Type B pancreatic cell (in vitro differentiated cells): Measurements from ENCODE around the gene SLC25A4. TPM values are rescaled to one million over a fixed set of nuclear protein-coding genes. Genes with fewer than 3 reads are reported as not detected.

Source experiments
- DNase-seq: peaks from one replicate; pipeline ENCODE4 v3.0.0; 2021; ENCODE audit warnings: mixed read lengths; ENCODE audit not compliant: unreplicated experiment; ENCODE audit errors: extremely low spot score
- H3K27ac Mint-ChIP-seq: 2 replicates; pipeline ENCODE4 v1.8.0; 2021; ENCODE audit warnings: mild to moderate bottlenecking, mixed read lengths
- H3K27me3 Mint-ChIP-seq: 2 replicates; pipeline ENCODE4 v1.8.0; 2021; ENCODE audit warnings: mixed read lengths
- H3K36me3 Mint-ChIP-seq: 2 replicates; pipeline ENCODE4 v1.8.0; 2021; ENCODE audit warnings: mixed read lengths
- H3K4me1 Mint-ChIP-seq: one replicate; pipeline ENCODE4 v1.8.0; 2021; ENCODE audit warnings: mixed read lengths; ENCODE audit not compliant: unreplicated experiment
- H3K4me3 Mint-ChIP-seq: 2 replicates; pipeline ENCODE4 v1.8.0; 2021; ENCODE audit warnings: mild to moderate bottlenecking, mixed read lengths
- H3K9me3 Mint-ChIP-seq: 2 replicates; pipeline ENCODE4 v1.8.0; 2021; ENCODE audit warnings: mixed read lengths
- CTCF ChIP-seq: fragments of 200-600 bp; sonication (generic); conservative IDR thresholded peaks from 2 replicates; pipeline ENCODE4 v1.5.0; 2021; ENCODE audit warnings: antibody characterized with exemption, mild to moderate bottlenecking
- total RNA-seq: library from RNA; stranded (reverse); gene quantifications from 2 replicates; pipeline ENCODE4 v1.2.1, GENCODE V29; 2021; ENCODE audit warnings: low replicate concordance

Gene SLC25A4
- total RNA-seq, 1 donor from 2014 or later: 31.0 TPM

- H3K27me3 Mint-ChIP-seq: peaks cover 35% of the 10 kb centered on the region
- H3K27ac Mint-ChIP-seq: no peak overlapping the region
- H3K9me3 Mint-ChIP-seq: no peaks in the 10 kb centered on the region
- no peaks in the 10 kb centered on the region for H3K36me3 Mint-ChIP-seq
- peaks cover 11% of the 10 kb centered on the region for H3K4me1 Mint-ChIP-seq
- H3K4me3 Mint-ChIP-seq: no peak overlapping the region
- TF ChIP-seq CTCF: no peak
- DNase-seq: no peak
Observed at GRCh38 chr4:185122681-185123345, 20.3 kb upstream of the SLC25A4 start.

- no peak for TF ChIP-seq CTCF
- Mint-ChIP-seq H3K4me3 (no peak overlapping the region), H3K27me3 (peaks cover 40% of the 10 kb centered on the region), H3K9me3 (no peaks in the 10 kb centered on the region), H3K4me1 (peaks cover 7% of the 10 kb centered on the region), H3K27ac (no peak overlapping the region), H3K36me3 (no peaks in the 10 kb centered on the region)
- DNase-seq: no peak
Observed at GRCh38 chr4:185124006-185124405, 19.1 kb upstream of the SLC25A4 start.

GRCh38 chr4:185127021-185127925 lies 15.8 kb upstream of the SLC25A4 start:
- H3K27ac Mint-ChIP-seq: no peak overlapping the region
- no peak for TF ChIP-seq CTCF
- H3K9me3 Mint-ChIP-seq: no peaks in the 10 kb centered on the region
- H3K4me3 Mint-ChIP-seq: peak overlapping the region; percentile 88
- no peaks in the 10 kb centered on the region for H3K4me1 Mint-ChIP-seq
- H3K36me3 Mint-ChIP-seq: no peaks in the 10 kb centered on the region
- DNase-seq: no peak
- H3K27me3 Mint-ChIP-seq: peaks cover 41% of the 10 kb centered on the region

GRCh38 chr4:185128272-185129119 lies 14.6 kb upstream of the SLC25A4 start:
- Mint-ChIP-seq H3K36me3 (no peaks in the 10 kb centered on the region), H3K27ac (peak overlapping the region; percentile 41), H3K4me3 (peak overlapping the region; percentile 88), H3K4me1 (no peaks in the 10 kb centered on the region), H3K9me3 (no peaks in the 10 kb centered on the region), H3K27me3 (peaks cover 29% of the 10 kb centered on the region)
- no peak for DNase-seq
- TF ChIP-seq CTCF: peak; percentile 68

- Mint-ChIP-seq H3K27ac (no peak overlapping the region), H3K36me3 (no peaks in the 10 kb centered on the region), H3K4me1 (peaks cover 6% of the 10 kb centered on the region), H3K4me3 (no peak overlapping the region), H3K9me3 (no peaks in the 10 kb centered on the region), H3K27me3 (peaks cover 1% of the 10 kb centered on the region)
- no peak for DNase-seq
- TF ChIP-seq CTCF: peak; percentile 91
Observed at GRCh38 chr4:185134307-185134869, 8.7 kb upstream of the SLC25A4 start.
